ENCODE measurements around the gene USP32.

USP32 gene

GRCh38 chr17:60169921-60170817 is 221.8 kb downstream of the USP32 start:
- DNase-seq: no peak

- no peak for DNase-seq
Observed at GRCh38 chr17:60168654-60169053, 223.3 kb downstream of the USP32 start.

- no peak for DNase-seq
Observed at GRCh38 chr17:60167065-60167741, 224.7 kb downstream of the USP32 start.

- no peak for DNase-seq
Observed at GRCh38 chr17:60165971-60166370, 226.0 kb downstream of the USP32 start.

GRCh38 chr17:60165223-60165622 is 226.7 kb downstream of the USP32 start:
- no peak for DNase-seq

GRCh38 chr17:60164697-60165096 is 227.2 kb downstream of the USP32 start:
- no peak for DNase-seq

GRCh38 chr17:60164164-60164563 is 227.8 kb downstream of the USP32 start:
- no peak for DNase-seq

GRCh38 chr17:60163108-60163784 is 228.7 kb downstream of the USP32 start:
- DNase-seq: no peak

- no peak for DNase-seq
Observed at GRCh38 chr17:60161598-60162330, 230.2 kb downstream of the USP32 start.

- no peak for DNase-seq
Observed at GRCh38 chr17:60160829-60161501, 231.0 kb downstream of the USP32 start.

- no peak for DNase-seq
Observed at GRCh38 chr17:60159479-60159866, 232.5 kb downstream of the USP32 start.

- DNase-seq: no peak
Observed at GRCh38 chr17:60158751-60159478, 233.0 kb downstream of the USP32 start.

- DNase-seq: no peak
Observed at GRCh38 chr17:60157487-60158040, 234.4 kb downstream of the USP32 start.

GRCh38 chr17:60156746-60157145 is 235.2 kb downstream of the USP32 start:
- no peak for DNase-seq

- no peak for DNase-seq
Observed at GRCh38 chr17:60155815-60156214, 236.1 kb downstream of the USP32 start.

- DNase-seq: no peak
Observed at GRCh38 chr17:60155427-60155814, 236.5 kb downstream of the USP32 start.

GRCh38 chr17:60154616-60155426 is 237.1 kb downstream of the USP32 start:
- peak; percentile 61 for DNase-seq

- DNase-seq: no peak
Observed at GRCh38 chr17:60153606-60154390, 238.1 kb downstream of the USP32 start.

GRCh38 chr17:60151355-60151754 is 240.6 kb downstream of the USP32 start:
- no peak for DNase-seq
